Vagina (tissue), 2 donors: Measurements from ENCODE around the gene DDX23. TPM values are rescaled to one million over a fixed set of nuclear protein-coding genes. Genes with fewer than 3 reads are reported as not detected.

Experiments used
- DNase-seq, 2 donors: peaks; one replicate each; pipeline ENCODE4 v3.0.0-alpha.2; 2017; ENCODE audit errors: extremely low spot score in 2 of 2
- H3K27ac ChIP-seq: fragments of 200-600 bp; sonication (generic); one replicate; pipeline ENCODE4 v1.5.1; 2019
- H3K27me3 ChIP-seq: fragments of 200-600 bp; sonication (generic); one replicate; pipeline ENCODE4 v1.5.1; 2019
- H3K36me3 ChIP-seq, 2 donors: fragments of 200-600 bp; sonication (generic); one replicate each; pipeline ENCODE4 v1.5.1; 2017 to 2019
- H3K4me1 ChIP-seq: fragments of 200-600 bp; sonication (generic); one replicate; pipeline ENCODE4 v1.5.1; 2019
- H3K4me3 ChIP-seq, 2 donors: fragments of 200-600 bp; sonication (generic); 1 replicate in 1 of 2; 2 replicates in 1 of 2; pipeline ENCODE4 v1.5.1; 2016 to 2019
- H3K9me3 ChIP-seq: fragments of 200-600 bp; sonication (generic); one replicate; pipeline ENCODE4 v1.5.1; 2019
- CTCF ChIP-seq, 3 experiments: fragments of 450-650 bp in 2 of 3; fragments of 200-600 bp in 1 of 3; sonication (generic) in 1 of 3; IDR thresholded peaks; one replicate each; pipeline ENCODE4 v1.5.1; 2017 to 2019; ENCODE audit warnings: antibody characterized with exemption in 3 of 3, mild to moderate bottlenecking in 2 of 3, moderate library complexity in 2 of 3
- POLR2A ChIP-seq, 2 donors: fragments of 450-650 bp; IDR thresholded peaks; one replicate each; pipeline ENCODE4 v1.6.1; 2017; ENCODE audit warnings: antibody characterized with exemption in 2 of 2, mild to moderate bottlenecking in 2 of 2, moderate library complexity in 2 of 2
- POLR2AphosphoS5 ChIP-seq, 2 donors: sonication (generic); formaldehyde crosslinking; IDR thresholded peaks; one replicate each; pipeline ENCODE4 v1.9.0; 2017; ENCODE audit warnings: antibody characterized with exemption in 2 of 2, mild to moderate bottlenecking in 2 of 2, low read depth in 1 of 2; ENCODE audit not compliant: insufficient read depth in 1 of 2
- intact Hi-C: fragments of 100-400 bp; cut with DNase I; formaldehyde crosslinking; loops from one replicate; pipeline ENCODE4 v1.15.1; 2023
- total RNA-seq: library from RNA; depleted of rRNA; stranded (reverse); fragments of >200 nt; gene quantifications from one replicate; pipeline ENCODE4 v1.2.3, GENCODE V29; 2016

The DDX23 gene
- total RNA-seq, 1 donor from 2014 or later, result 57.9 TPM

GRCh38 chr12:48807981-48808380 is 44.0 kb downstream of the DDX23 start:
- Histone ChIP-seq H3K4me1 (peaks cover 28% of the 10 kb centered on the region), H3K27me3 (no peaks in the 10 kb centered on the region), H3K9me3 (no peaks in the 10 kb centered on the region), H3K4me3 (no peak overlapping the region), H3K36me3 (no peaks in the 10 kb centered on the region), H3K27ac (no peak overlapping the region)
- intact Hi-C loops, result no loop called here
- DNase-seq, result no peak
- no peak for TF ChIP-seq CTCF (IDR thresholded peaks at IDR 0.05)
- no peak for TF ChIP-seq POLR2AphosphoS5 (IDR thresholded peaks at IDR 0.05; ENCODE audit: insufficient read depth in 1 of 2, low read depth in 1 of 2)
- TF ChIP-seq POLR2A (IDR thresholded peaks at IDR 0.05), result no peak

- Histone ChIP-seq H3K4me3 (no peak overlapping the region), H3K36me3 (no peaks in the 10 kb centered on the region)
- intact Hi-C loops, result no loop called here
Observed at GRCh38 chr12:48803675-48804074, 48.3 kb downstream of the DDX23 start.

GRCh38 chr12:48800971-48801370 is 51.0 kb downstream of the DDX23 start:
- H3K27ac ChIP-seq, result no peak overlapping the region
- intact Hi-C loops, result no loop called here

More at GRCh38 chr12:48803675-48804074, 48.3 kb downstream of the DDX23 start:
- H3K9me3 ChIP-seq, result no peaks in the 10 kb centered on the region
- H3K27ac ChIP-seq, result no peak overlapping the region
- DNase-seq, result no peak
- H3K27me3 ChIP-seq, result no peaks in the 10 kb centered on the region
- H3K4me1 ChIP-seq, result no peaks in the 10 kb centered on the region
- no peak for TF ChIP-seq POLR2A (IDR thresholded peaks at IDR 0.05)
- TF ChIP-seq POLR2AphosphoS5 (IDR thresholded peaks at IDR 0.05; ENCODE audit: insufficient read depth in 1 of 2, low read depth in 1 of 2), result no peak
- TF ChIP-seq CTCF (IDR thresholded peaks at IDR 0.05), result no peak

GRCh38 chr12:48800457-48800856 is 51.5 kb downstream of the DDX23 start:
- intact Hi-C loops, result no loop called here
- peak in 1 of 2 donors; percentile 70 for DNase-seq
- H3K27ac ChIP-seq, result no peak overlapping the region
- TF ChIP-seq CTCF (IDR thresholded peaks at IDR 0.05) (no peak), POLR2A (IDR thresholded peaks at IDR 0.05) (no peak), POLR2AphosphoS5 (IDR thresholded peaks at IDR 0.05; ENCODE audit: insufficient read depth in 1 of 2, low read depth in 1 of 2) (no peak)
- no peaks in the 10 kb centered on the region for H3K27me3 ChIP-seq
- H3K36me3 ChIP-seq, result no peaks in the 10 kb centered on the region
- peaks cover 3% of the 10 kb centered on the region for H3K4me1 ChIP-seq
- H3K9me3 ChIP-seq, result no peaks in the 10 kb centered on the region
- H3K4me3 ChIP-seq, result no peak overlapping the region

More at GRCh38 chr12:48800971-48801370, 51.0 kb downstream of the DDX23 start:
- Histone ChIP-seq H3K27me3 (no peaks in the 10 kb centered on the region), H3K9me3 (no peaks in the 10 kb centered on the region), H3K4me1 (no peaks in the 10 kb centered on the region), H3K36me3 (no peaks in the 10 kb centered on the region), H3K4me3 (no peak overlapping the region)
- TF ChIP-seq CTCF (IDR thresholded peaks at IDR 0.05), result no peak
- no peak for TF ChIP-seq POLR2AphosphoS5 (IDR thresholded peaks at IDR 0.05; ENCODE audit: insufficient read depth in 1 of 2, low read depth in 1 of 2)
- TF ChIP-seq POLR2A (IDR thresholded peaks at IDR 0.05), result no peak
- no peak for DNase-seq

- peaks cover 15% of the 10 kb centered on the region for H3K4me1 ChIP-seq
- TF ChIP-seq CTCF (IDR thresholded peaks at IDR 0.05), result no peak
- TF ChIP-seq POLR2A (IDR thresholded peaks at IDR 0.05), result no peak
- TF ChIP-seq POLR2AphosphoS5 (IDR thresholded peaks at IDR 0.05; ENCODE audit: insufficient read depth in 1 of 2, low read depth in 1 of 2), result no peak
- intact Hi-C loops, result loop anchor here (2.0 kb wide), 1 partner anchor 44 kb away; no protein-coding TSS in a partner anchor
Observed at GRCh38 chr12:48796976-48797375, 55.0 kb downstream of the DDX23 start.

More at GRCh38 chr12:48796976-48797375, 55.0 kb downstream of the DDX23 start:
- Histone ChIP-seq H3K36me3 (no peaks in the 10 kb centered on the region), H3K27me3 (no peaks in the 10 kb centered on the region), H3K9me3 (no peaks in the 10 kb centered on the region), H3K27ac (no peak overlapping the region), H3K4me3 (no peak overlapping the region)
- peak in 1 of 2 donors; percentile 81 for DNase-seq
